Renal cortical epithelial cell (primary cell): Measurements from ENCODE around the gene AFF3. TPM values are rescaled to one million over a fixed set of nuclear protein-coding genes. Genes with fewer than 3 reads are reported as not detected.

Experiments
- total RNA-seq: library from RNA; depleted of rRNA; stranded (reverse); fragments of >200 nt; gene quantifications from 2 replicates; pipeline ENCODE4 v1.2.3, GENCODE V29; 2014

AFF3 gene
- total RNA-seq, 1 donor from 2014 or later: 0.10 TPM

Other genes with a start within 250 kb of the AFF3 start
- gene LONRF2, start 179.9 kb upstream of the AFF3 start, total RNA-seq: 0.17 and 0.35 TPM in 2 replicates